HL-60/S4 treated with phorbol 12-myristate 13-acetate at 8.2 ng/mL for 4 days and 3 days (cell line): Measurements from ENCODE around the gene XPO5.

ENCODE experiments used
- in situ Hi-C: fragments of 300-500 bp; cut with MboI; formaldehyde crosslinking; loops from 2 replicates; pipeline ENCODE4 v1.15.0; 2022; ENCODE audit warnings: low sequenced_read_pairs

XPO5 gene

DNA sequence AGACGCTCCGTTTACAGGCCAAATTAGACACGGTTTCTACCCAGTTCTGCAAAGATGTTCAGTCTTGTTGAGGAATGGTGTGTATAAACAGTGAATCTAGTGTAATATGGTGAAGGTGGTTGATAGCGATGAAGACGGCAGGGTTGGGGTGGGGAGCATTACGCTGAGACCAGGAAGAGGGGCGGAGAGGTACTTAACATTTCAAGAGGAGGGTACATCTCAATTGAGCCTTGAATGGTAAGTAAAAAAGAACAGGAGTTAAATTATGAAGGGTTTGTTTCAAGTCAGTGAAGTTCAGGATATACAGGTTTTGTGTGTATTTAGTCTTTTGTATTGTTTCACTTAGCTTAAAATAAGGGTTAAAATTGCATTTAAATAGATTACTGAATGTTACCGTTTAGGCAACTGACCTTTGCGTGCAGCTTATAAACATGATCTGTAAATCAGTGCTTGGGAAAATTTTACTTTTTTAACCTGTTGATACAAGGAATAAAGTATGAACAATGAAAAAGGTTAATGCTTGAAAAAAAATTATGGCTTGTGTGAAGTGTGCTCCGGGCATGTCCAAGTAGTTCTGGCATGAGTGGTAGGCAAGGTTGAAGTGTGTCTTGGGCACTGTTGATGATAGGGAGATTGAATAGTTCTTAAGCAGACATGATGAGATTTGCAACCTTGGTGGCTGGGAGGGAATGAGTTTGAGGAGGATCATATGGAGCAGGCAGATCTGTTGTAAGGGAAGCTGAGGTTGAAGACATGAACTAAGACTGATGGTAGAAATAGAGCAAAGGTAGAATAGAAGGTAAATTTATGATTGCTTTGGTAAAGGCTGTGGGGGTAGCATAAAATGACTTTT lies 58.1 kb downstream of the XPO5 start:
- in situ Hi-C loops, result no loop called here

DNA sequence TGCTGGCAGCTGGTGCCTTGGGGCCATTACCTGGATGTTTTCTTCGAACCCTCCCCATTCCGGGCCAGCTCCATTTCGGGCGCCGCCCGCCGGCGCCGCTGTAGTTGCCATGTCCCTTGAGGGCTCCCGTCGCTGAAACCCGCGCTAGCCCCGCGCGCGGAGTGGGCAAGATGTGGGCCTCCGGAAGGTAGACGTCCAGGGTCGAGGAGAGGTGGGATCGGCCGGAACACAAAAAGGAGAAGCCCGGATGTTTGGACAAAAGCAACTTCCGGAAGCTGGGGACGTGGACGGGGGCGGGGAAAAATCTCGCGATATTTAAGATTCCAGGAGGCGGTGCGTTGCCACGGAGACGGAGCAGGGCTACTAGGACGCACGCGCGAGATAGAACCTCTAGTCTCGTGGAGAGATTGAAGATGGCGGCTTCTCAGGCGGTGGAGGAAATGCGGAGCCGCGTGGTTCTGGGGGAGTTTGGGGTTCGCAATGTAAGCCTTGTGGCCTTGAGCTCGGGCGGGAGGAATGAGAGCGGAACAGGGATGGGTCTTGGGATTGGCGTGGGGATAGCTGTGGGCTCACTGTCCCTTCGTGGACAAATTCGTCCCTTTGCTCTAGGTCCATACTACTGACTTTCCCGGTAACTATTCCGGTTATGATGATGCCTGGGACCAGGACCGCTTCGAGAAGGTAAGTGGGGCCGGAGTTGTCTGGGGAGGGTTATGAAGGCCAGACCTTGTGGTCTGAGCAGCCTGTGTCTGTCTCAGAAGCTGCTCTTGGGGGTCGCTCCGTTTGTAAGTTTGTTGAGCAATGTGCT lies 58.9 kb downstream of the XPO5 start, which contains the start of the genes POLR1C and YIPF3:
POLR1C (plus strand) TSS at position 393 of the 808 bp plus-strand sequence; CDS start at position 414, 21 bp downstream.
YIPF3 (minus strand) TSS at position 230 of the 808 bp plus-strand sequence; CDS start at position 111, 119 bp downstream.
- in situ Hi-C loops, result no loop called here

DNA sequence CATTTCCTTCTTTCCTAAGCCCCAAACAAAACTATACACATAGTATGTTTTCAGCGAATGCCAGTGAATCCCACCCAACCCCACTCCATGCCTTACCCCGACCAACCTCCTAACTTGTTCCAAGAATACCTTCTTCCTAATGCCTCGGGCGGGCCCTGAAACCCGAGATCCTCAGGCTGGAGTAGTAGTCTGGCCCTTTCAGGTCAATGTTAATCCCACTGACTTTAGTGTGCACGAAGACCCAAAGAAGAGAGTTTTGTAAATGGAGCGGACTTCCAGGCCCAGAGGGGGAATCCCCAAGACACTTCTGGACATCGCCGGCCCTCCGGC lies 59.5 kb downstream of the XPO5 start:
- in situ Hi-C loops, result no loop called here

DNA sequence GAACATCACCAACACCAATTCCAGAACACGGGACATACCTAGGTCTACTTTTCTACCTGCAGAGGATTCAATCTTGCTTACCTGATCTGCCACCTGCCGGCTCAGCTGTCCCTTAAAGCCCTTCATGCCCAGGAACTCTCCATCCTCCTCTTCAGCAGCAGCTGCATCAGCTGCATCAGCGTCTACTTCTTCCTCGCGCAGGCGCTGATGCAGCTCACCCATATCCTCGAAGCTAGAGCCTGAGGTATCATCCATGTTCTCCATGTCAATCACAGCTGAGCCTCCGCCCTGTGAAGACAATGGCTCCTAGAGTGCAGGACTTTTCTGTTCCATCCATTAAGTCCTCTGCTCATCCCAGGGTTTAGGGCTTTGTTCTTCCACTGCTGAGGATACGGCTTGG lies 60.0 kb downstream of the XPO5 start:
- in situ Hi-C loops, result no loop called here

DNA sequence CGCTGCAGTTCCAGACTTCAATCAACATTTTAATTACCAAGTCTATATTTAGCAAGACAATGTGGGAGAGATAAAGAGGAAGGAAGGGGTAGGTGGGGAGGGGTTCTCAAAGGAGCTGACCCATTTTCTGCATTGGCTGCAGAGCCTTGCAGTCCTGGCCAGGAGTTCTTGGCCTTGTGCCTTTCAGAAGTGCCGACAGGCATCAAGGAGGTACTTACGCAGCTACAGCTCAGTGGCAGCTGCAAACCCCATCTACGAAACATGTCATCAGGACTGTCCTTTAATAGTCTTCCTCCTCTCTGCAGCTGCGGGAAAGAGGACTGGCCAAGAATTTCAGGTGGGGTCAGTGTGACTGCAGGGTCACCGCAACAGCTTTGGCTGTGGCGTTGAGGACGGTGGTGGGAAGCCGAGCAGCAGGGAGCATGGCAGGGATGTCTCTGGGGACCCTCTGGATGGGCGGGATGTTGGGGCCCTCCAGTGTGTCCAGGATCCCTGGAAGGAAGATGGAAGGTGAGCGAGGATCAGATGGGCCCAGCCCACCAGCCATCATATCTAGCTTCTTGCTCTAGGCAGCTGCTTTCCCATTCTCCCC lies 63.9 kb downstream of the XPO5 start:
- in situ Hi-C loops, result no loop called here

DNA sequence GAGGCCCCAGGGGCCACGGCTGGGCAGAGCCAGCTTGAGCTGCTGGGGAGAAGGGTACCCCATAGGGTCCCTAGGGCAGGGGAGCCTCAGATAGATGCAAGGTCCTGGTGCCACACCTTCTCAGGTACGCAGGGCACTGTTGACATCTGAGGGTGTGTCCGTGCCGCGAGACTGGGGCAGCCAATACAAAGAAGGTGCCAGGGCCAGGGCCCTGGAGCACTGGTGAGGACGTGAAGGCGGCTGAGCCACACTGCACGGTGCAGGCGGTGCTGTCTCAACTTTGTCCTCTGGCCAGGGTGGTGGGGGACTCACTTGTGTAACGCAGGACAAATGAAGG lies 65.0 kb downstream of the XPO5 start:
- in situ Hi-C loops, result no loop called here

DNA sequence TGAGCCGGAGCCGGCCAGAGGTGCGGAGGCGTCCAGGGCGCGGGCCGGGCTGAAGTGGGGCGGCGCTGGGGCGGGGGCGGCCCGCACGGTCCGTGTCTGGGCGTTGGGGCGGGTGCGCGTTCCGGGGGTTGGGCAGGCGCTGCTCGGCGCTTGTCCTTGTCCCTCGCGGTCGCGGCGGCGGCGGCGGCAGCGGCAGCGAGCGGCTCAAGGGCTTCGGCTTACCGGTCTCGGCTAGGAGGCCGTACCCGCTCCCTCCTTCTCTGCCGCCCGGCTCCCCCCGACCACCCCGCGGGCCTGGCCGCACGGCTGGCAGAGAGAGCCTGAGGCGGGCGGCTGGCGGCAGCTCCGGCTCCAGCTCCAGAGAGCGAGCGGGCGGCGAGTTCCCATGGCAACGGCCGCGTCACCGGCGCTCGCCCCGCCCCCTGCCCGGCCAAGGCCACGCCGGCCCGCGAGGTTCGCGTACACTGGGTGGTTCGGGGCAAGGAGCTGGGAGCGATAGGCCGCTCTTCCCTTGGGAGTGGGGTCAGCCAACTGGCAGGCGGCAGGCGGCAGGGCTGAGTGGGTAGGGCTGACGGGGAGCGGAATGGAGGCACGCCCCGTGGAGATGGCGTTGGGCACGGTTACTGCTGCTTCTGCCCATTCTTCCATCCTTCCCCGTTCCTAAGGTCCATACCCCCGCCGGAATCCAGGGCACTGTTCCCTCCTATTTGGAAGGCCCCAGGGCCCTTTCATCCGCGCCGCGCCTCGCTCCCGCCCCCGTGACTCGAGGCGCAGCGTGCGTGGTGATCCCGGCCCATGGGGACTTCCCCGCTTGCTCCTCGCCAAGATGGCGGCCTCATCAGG lies 65.6 kb downstream of the XPO5 start, which contains the start of gene LRRC73:
LRRC73 (minus strand) TSS at position 363 of the 843 bp plus-strand sequence. CDS start 561 bp downstream, outside the sequence.
- in situ Hi-C loops, result no loop called here

DNA sequence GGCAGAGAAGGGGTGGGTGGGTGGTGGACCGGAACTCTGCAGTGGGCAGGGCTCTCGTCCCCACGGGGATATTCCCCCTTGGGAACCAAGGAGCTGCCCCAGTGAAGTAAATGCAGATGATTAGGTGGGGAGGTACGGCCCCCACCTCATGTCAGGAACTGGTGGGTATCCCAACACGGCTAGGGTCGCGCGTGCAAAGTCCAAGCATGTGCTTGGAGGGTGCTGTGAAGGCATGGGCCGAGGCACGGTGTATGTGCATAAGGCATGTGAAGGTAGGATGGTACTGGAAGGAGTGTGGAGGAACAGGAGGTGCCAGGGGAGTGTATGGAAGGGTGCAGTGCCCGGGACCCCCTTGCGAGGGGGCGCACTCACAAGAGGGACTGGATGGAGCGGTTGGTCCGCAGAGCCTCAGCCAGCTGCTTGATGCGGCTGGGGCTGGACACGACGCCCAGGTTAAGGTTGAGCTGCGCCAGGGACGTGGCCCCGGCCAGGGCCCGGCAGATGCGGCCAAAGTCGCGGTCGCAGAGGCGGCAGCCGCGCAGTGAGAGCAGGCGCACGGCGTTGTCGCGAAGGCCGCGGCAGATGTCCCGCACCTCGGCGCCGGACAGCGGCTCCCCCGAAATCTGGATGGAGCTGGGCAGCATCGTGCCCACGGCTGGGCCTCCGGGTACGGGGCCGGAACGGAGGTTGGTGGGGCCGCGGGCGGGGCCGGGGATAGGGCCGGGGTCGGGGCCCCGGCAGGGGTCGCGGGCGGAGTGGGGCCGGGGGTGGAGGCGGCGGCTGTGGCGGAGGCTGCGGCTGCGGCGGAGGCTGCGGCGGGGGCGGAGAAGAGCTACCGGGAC lies 66.5 kb downstream of the XPO5 start:
- in situ Hi-C loops, result no loop called here

DNA sequence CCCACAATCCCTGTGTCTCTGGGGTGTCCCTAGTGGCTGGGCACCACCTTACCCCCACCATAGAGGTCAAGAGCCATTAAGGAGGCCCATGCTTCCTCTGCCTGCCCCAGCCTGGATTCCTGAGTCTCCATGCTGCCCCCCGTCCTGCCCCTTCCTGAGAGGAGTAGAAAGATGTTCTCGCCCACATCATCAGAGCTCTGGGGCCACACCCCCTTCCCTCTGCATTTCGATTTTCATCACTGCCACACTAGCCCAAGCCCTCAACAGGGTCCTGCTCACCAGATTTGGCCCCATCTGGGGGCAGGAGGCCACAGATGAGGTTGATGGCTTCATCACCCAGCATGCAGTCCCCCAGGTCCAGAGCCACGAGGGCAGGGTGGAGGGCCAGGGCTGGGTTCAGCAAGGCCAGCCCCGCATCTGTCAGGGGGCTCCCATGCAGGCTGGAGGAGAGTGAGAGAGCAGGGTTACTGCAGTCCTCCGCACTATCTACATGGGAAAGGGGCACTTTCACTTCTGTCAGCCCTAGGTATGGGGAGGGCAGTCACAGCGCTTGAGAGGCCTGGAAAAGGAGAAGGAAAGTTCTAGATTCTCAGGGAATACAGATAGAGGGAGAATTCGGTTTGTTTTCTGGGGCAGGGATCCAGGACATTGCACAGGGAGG lies 67.2 kb downstream of the XPO5 start:
- in situ Hi-C loops, result no loop called here

DNA sequence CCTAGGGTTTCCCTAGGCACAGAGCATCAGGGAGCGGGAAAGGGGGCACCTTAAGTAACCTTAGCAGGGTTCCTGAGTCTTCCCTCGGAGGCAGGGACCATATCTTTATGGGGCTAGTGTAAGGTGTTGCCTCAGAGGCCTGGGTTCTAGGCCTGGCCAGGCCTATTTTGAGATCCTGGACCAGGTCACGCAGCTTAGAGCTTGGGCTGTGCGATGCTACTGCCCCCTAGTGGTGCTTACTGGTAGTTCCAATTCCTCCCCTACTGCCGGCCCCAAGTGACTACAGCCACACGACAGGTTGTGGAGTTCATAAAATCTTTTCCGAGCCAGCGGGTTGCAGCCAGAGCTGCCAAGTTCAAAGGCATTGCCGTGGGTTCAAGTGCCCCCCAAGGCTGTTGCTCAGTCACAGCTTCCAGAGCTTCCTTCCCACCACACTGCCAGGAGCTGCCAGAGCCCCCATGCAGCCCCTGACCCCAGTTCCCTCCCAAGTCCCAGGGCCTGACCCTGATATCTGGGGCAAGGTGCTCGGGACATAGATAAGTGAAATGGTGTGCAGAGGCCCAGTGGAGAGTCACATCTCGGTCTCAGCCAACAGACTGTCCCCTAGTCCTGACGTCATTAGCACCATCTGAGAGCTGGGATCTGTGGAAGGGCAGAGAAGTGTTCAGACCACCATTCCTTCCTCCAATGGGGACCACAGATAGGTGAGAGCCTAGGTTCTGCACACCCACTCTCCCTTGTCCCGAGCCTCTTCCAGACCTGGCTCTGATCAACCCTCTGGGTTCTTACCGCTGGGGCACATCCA lies 69.0 kb downstream of the XPO5 start:
- in situ Hi-C loops, result no loop called here

DNA sequence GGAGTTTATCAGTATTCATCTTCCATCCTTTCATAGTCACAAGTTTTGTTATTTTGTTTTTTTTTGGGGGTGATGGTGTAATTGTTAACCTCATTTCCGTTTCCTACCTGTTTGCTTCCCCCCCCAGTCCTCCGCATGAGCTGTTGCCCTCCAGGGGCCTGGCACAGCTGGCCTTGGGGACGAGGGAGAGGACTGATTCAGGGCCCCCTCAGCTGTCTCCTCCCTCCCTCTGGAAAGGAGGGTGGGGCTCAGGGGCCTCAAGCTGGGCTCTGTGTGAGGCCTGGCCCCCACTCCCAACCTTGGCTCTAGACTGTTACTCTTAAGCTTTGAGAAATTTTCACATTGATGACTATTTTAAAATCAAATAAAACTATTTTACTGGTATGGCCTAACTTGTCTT lies 69.7 kb downstream of the XPO5 start:
- in situ Hi-C loops, result no loop called here

DNA sequence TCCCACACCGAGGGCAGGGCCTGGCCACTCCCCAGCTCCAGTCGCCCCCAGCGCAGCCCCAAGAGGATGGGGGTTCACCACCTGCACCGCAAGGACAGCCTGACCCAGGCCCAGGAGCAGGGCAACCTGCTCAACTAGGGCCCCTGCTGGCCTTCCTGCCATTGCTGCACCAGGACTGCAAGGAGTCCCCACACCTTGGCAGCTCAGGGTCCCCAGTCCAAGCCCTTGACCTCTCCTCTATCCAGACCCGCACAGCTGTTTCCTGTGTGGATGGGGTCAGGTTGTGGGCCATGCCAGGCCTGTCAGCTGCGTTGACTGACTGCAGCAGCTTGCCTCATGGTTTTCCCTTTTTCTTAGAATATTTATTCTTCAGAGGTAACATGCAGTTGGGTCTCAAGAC lies 70.1 kb downstream of the XPO5 start:
- in situ Hi-C loops, result no loop called here

DNA sequence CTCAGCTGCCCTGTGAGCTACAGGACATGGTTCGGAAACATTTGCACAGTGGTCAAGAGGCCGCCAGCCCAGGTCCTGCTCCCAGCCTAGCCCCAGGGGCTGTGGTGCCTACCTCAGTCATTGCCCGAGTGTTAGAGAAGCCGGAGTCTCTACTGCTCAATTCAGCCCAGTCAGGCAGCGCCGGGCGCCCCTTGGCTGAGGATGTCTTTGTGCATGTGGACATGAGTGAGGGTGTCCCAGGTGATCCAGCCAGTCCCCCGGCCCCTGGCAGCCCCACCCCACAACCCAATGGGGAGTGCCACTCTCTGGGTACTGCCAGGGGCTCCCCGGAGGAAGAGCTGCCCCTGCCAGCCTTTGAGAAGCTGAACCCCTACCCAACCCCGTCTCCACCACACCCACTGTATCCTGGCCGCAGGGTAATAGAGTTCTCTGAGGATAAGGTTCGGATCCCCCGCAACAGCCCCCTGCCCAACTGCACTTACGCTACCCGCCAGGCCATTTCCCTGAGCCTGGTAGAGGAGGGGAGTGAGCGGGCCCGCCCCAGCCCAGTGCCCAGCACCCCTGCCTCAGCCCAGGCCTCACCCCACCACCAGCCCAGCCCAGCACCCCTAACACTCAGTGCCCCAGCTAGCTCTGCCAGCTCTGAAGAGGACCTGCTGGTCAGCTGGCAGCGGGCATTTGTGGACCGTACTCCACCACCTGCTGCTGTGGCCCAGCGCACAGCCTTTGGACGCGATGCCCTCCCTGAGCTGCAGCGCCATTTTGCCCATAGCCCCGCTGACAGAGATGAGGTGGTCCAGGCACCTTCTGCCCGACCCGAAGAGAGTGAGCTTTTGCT lies 70.9 kb downstream of the XPO5 start:
- in situ Hi-C loops, result no loop called here

DNA sequence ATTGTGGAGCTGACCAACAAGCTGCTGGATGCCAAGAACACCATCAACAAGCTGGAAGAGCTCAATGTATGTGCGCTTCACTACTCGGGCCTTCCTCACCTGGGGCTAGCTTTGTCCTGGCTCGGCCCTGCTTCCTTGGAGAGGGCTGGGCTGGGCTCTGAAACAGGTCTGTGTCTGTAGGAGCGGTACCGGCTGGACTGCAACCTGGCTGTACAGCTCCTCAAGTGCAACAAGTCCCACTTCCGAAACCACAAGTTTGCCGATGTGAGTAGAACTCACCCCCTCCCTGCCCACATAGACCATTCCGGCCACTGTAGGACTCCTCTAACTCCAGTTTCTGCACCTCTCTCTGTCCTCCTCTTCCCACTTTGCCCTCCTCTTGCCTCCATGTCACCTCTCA lies 72.4 kb downstream of the XPO5 start:
- in situ Hi-C loops, result no loop called here

DNA sequence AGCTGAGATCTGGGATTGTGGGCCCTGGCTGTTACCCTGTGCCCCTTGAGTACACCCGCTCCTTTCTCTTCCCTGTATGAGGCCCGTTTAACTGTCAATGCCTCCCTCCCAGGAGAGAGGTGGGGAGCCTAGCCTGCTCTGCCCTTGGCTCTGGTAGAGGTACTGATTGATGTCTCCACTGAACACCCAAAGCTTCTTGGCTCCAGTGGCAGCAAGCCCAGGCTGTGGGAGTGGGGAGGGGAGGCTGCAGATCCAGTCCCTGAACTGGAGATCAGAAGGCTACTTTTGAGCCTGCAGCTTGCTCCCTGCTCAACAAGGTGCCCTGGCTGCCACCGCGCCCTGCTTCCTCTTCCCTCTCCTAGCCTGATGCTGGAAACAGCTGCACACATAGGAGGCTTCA lies 73.2 kb downstream of the XPO5 start:
- in situ Hi-C loops, result no loop called here

DNA sequence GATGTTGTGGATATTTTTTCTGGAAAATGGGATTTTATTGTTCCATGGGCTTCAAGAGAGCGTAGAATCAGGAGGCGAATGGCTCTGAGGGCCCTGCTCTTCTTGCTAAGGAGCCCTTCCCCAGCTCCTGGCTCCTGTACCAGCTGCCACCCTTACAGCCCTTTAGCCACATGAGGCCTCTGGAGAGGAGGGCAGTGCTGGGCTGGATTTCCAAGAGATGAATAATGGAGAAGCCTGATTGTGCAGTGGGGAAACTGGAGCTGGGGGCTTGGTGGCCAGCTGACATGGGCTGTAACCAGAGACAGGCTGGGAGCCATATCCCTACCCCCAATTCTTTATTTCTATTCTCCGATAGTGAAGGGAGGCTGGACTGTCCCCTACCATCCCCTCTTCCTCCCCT lies 74.9 kb downstream of the XPO5 start:
- in situ Hi-C loops, result no loop called here

DNA sequence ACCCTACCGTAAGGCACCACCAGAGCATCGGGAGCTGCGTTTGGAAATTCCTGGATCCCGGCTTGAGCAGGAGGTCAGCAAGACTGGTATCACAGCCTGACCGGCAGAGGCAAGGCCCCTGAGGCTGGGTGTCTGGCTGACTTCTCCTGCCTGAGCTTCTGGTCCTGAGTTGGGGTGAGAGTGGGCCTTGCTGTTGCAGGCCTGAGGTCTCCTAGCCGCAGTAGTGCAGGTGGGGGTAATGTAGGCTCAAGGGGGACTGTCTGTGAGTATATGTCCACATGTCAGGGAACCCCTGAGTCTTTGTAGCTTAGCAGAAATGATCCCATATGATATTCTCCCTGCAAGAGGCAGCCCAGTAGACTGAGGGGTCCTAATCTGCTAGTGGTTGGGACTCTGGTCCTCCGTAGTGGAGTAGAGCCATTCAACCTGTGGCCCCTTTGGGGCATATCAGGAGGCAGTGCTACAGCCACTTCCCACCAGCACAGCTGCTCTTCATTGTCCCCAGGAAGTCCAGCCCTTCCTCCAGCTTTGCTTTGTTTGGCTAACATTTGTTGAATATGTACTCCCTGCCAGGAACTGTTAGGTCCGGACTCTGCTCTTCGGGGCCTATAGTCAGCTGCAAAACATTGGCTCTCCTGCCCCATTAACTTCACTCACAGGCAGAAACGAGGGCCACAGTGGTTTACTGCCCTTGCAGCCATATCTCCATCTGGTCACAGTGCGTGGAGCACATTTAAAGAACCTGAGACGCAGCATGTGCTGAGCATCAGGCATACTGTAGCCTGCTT lies 76.6 kb downstream of the XPO5 start:
- in situ Hi-C loops, result no loop called here
